Heart left ventricle (tissue), 16 donors: ENCODE results near the gene SHISA3. TPM values are rescaled to one million over a fixed set of nuclear protein-coding genes. Genes with fewer than 3 reads are reported as not detected.
A peak's percentile ranks its signal among the peaks of the same experiment; 100 is the strongest.

Experiments used
- ATAC-seq, 4 donors: fragments of 200-7000 bp; cut with Tn5 transposase; one replicate each; pipeline ENCODE4 v1.9.1; 2020 to 2022; ENCODE audit warnings: moderate library complexity in 4 of 4, mild to moderate bottlenecking in 3 of 4, moderate number of reproducible peaks in 1 of 4
- DNase-seq, 5 donors: peaks; one replicate each; pipeline ENCODE4 v3.0.0-alpha.2; 2020
- H3K27ac ChIP-seq, 12 donors: fragments of 200-600 bp; sonication (generic) in 4 of 12; one replicate each; pipeline versions ENCODE4 v1.5.0 to v1.8.0; 2016 to 2022; ENCODE audit warnings: mild to moderate bottlenecking in 2 of 12
- H3K27me3 ChIP-seq, 9 donors: fragments of 200-600 bp; sonication (generic) in 2 of 9; one replicate each; pipeline versions ENCODE4 v1.5.1 to v1.8.0; 2016 to 2022; ENCODE audit warnings: mild to moderate bottlenecking in 3 of 9
- H3K36me3 ChIP-seq, 9 donors: fragments of 200-600 bp; sonication (generic) in 2 of 9; one replicate each; pipeline versions ENCODE4 v1.5.0 to v1.8.0; 2018 to 2022; ENCODE audit warnings: mild to moderate bottlenecking in 2 of 9
- H3K4me1 ChIP-seq, 12 donors: fragments of 200-600 bp; sonication (generic) in 4 of 12; one replicate each; pipeline versions ENCODE4 v1.5.0 to v1.8.0; 2016 to 2022; ENCODE audit warnings: mild to moderate bottlenecking in 3 of 12
- H3K4me3 ChIP-seq, 12 donors: fragments of 200-600 bp; sonication (generic) in 4 of 12; one replicate each; pipeline versions ENCODE4 v1.5.0 to v1.8.0; 2017 to 2022; ENCODE audit warnings: mild to moderate bottlenecking in 9 of 12, moderate library complexity in 4 of 12
- H3K9me3 ChIP-seq, 12 donors: fragments of 200-600 bp; sonication (generic) in 4 of 12; one replicate each; pipeline versions ENCODE4 v1.5.0 to v1.8.0; 2016 to 2022; ENCODE audit warnings: mild to moderate bottlenecking in 1 of 12
- POLR2A ChIP-seq, 2 donors: fragments of 450-650 bp; IDR thresholded peaks; one replicate each; pipeline ENCODE4 v1.6.1; 2017; ENCODE audit warnings: antibody characterized with exemption in 2 of 2, mild to moderate bottlenecking in 2 of 2, moderate library complexity in 2 of 2
- WGBS, 4 donors: extraction: QIAGEN DNeasy Blood & Tissue Kit in 2 of 4; methylation state at CpG; one replicate each; pipeline versions ENCODE4 v1.1.5 to v1.1.7; 2013 to 2018; 5-methylcytosine and 5-hydroxymethylcytosine counted together
- intact Hi-C, 10 donors: fragments of 100-400 bp; cut with DNase I; formaldehyde crosslinking; loops; one replicate each; pipeline versions ENCODE4 v1.11.1 to v1.14.2; 2022
- long read RNA-seq, 3 donors: library from polyadenylated mRNA; unstranded; transcript quantifications; one replicate each; pipeline ENCODE4 v2.0.0, GENCODE V29; 2020 to 2021
- polyA plus RNA-seq, 2 donors: library from polyadenylated mRNA; stranded (reverse); fragments of 200-250 nt; gene quantifications; one replicate each; pipeline ENCODE4 v1.2.3, GENCODE V29; 2013
- total RNA-seq, 9 donors: library from RNA; depleted of rRNA in 2 of 9; stranded (reverse); fragments of >200 nt in 2 of 9; fragmentation: NEBNext Ultra II Directional in 3 of 9; extraction: Animal tissue kit (Norgen Biotek cat#: 25700) in 3 of 9; gene quantifications; one replicate each; pipeline versions ENCODE4 v1.1.0 to v1.2.4, GENCODE V29; 2016 to 2023
- TF ChIP-seq, protein P1 (sequence below), 12 donors: fragments of 200-600 bp; sonication (generic) in 4 of 12; IDR thresholded peaks; one replicate each; pipeline versions ENCODE4 v1.5.0 to v1.8.0; 2018 to 2022; ENCODE audit warnings: antibody characterized with exemption in 12 of 12, mild to moderate bottlenecking in 5 of 12
- donor health status: ischemic (EF 13 %, LVEDD 7.1; RV severe dilation, severe dysfunction).
- donor health status: healthy with polysubstance abuse.
- donor health status: DM: no; HTN: yes; CAD: no.
- donor health status: DM: no; HTN: no; CAD: no.
- donor health status: ischemic (EF 25% LVEDD 6.9; RV normal size, moderate dysfunction).
- donor health status: ischemic (EF 25% LVEDD 5.7; RV mildly dilated, moderate dysfunction).
- donor health status: healthy.
- donor health status: DM: yes; HTN: yes; CAD: no.
- donor health status: ischemic (EF 35%, LVEDD 5.7; RV mildly dilated, moderate dysfunction).
- donor health status: nonischemic (EF 11% LVEDD 7.7; RV severe dilation, severe dysfunction).
- donor health status: DM: yes; HTN: yes; CAD: no.
- donor health status: PGD.
- donor health status: ischemic (EF 29% LVEDD 5.4; RV normal size, mild dysfunction).
- donor health status: nonischemic (EF 23%, LVEDD 6.1; RV moderate dilation, normal function).

Gene SHISA3
- total RNA-seq (10 to 100 TPM in 2 of 9 donors, 1 to 10 TPM in 7; 1.2 to 16.4 (median 1.8) TPM), polyA plus RNA-seq (1 to 10 TPM; 7.2 to 9.6 TPM)
- long read RNA-seq, donor 1, transcript SHISA3-201 (2 exons, 1,971 nt), result major isoform, 5 of 6 reads
- long read RNA-seq, donor 1, partial matches to known transcripts, result 1 of 6 reads
- long read RNA-seq, donor 1, other reads (novel, unspliced or antisense), result 0 of 6 reads
- long read RNA-seq, donor 2, partial matches to known transcripts, result 0 of 3 reads
- long read RNA-seq, donor 2, other reads (novel, unspliced or antisense), result 0 of 3 reads
- long read RNA-seq, donor 3, partial matches to known transcripts, result 0 of 1 reads
- long read RNA-seq, donor 3, other reads (novel, unspliced or antisense), result 0 of 1 reads

DNA sequence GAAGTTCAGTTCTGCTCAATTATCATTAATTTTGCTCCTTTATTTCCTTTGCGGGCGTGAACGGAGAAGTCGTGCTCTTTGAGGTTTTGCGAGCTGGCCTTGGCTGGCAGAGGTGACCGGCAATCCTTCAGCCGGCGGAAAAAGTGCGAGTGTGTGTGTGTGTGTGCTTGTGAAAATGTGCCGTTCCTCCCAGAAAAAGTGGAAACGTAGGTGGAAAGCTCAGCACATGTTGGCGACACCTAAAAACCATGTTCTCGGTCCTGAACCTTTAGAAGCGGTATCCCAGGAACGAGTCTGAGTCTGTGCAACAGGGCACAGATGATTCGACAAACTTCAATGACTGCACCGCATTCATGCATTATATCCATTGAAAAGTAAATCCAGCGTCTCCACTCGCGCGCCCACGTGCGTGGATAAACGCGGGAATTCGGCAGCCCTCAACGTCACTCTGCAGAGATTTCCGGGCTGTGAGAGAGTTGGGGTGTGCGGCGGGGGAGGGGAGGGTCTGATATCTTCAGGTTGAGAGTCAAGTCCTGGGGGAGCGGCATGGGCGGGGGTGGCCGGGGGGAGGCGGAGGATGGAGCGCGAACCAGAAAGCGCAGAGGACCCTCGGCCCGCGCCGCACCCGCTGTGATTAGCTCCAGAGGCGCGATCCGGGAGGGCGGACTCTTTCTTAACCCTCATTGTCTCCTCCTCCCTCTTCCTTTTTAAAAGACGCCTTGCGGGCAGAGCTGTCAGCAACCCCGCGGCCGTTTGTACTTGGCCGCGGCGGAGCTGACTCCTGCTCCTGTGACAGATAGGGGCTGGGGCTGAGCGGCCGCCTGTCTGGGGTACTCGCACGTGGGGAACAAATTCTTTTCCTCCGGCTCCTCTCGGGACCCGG, at the start of gene SHISA3:
Gene SHISA3 (plus strand): TSS at position 737 of the 883 bp plus-strand sequence. CDS start 569 bp downstream, outside the sequence.
- Histone ChIP-seq H3K27ac (peak within 1 kb of the TSS in 7 of 12 donors; percentile 35 to 66 (median 60)), H3K36me3 (no peaks in the 10 kb centered on the region), H3K4me1 (peaks cover 0 to 34% (median 12%) of the 10 kb centered on the region in 12 donors), H3K4me3 (peak within 1 kb of the TSS; percentile 46 to 73 (median 62)), H3K9me3 (no peaks in the 10 kb centered on the region), H3K27me3 (peaks cover 0 to 76% (median 15%) of the 10 kb centered on the region in 9 donors)
- 8 to 26% (median 11%) methylated on average over 34 to 61 of the region's 61 CpGs for WGBS, 4 donors
- DNase-seq (peak in 2 of 5 donors; percentile 45 to 66), ATAC-seq (peak; percentile 17 to 66 (median 54))
- intact Hi-C loops, result loop anchor here in 2 of 10 donors (10.0 kb wide), 1 partner anchor 112 kb away; no protein-coding TSS in a partner anchor
- no peak for TF ChIP-seq POLR2A (IDR thresholded peaks at IDR 0.05)
- TF ChIP-seq, protein P1, sequence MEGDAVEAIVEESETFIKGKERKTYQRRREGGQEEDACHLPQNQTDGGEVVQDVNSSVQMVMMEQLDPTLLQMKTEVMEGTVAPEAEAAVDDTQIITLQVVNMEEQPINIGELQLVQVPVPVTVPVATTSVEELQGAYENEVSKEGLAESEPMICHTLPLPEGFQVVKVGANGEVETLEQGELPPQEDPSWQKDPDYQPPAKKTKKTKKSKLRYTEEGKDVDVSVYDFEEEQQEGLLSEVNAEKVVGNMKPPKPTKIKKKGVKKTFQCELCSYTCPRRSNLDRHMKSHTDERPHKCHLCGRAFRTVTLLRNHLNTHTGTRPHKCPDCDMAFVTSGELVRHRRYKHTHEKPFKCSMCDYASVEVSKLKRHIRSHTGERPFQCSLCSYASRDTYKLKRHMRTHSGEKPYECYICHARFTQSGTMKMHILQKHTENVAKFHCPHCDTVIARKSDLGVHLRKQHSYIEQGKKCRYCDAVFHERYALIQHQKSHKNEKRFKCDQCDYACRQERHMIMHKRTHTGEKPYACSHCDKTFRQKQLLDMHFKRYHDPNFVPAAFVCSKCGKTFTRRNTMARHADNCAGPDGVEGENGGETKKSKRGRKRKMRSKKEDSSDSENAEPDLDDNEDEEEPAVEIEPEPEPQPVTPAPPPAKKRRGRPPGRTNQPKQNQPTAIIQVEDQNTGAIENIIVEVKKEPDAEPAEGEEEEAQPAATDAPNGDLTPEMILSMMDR (IDR thresholded peaks at IDR 0.05), result no peak

DNA sequence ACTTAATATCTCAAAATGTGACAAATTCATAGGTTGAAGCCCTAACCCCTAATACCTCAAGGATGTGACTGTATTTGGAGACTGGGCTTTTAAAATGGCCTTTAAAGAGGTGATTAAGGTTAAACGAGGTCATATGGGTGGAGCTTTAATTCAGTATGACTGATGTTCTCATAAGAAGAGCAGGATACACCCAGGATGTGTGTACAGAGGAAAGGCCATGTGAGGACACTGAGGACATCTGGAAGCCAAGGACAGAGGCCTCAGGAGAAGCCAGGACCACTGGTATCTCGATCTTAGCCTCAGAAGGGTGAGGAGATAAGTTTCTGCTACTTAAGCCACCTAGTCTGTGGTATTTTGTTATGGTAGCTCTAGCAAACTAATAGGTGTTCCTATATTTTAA, 49.0 kb upstream of the SHISA3 start:
- Histone ChIP-seq H3K27me3 (no peaks in the 10 kb centered on the region), H3K4me1 (peaks cover 0 to 6% (median 2%) of the 10 kb centered on the region in 12 donors), H3K9me3 (no peaks in the 10 kb centered on the region), H3K36me3 (no peaks in the 10 kb centered on the region), H3K27ac (peak overlapping the region in 3 of 12 donors; percentile 13 to 56 (median 47)), H3K4me3 (no peak overlapping the region)
- DNase-seq (no peak), ATAC-seq (peak; percentile 55 to 85 (median 82))
- intact Hi-C loops, result no loop called here
- WGBS, 4 donors, result 30 to 64% (median 50%) methylated on average over 2 of the region's 2 CpGs
- TF ChIP-seq POLR2A (IDR thresholded peaks at IDR 0.05), result no peak
- TF ChIP-seq, protein P1 (IDR thresholded peaks at IDR 0.05), result no peak

DNA sequence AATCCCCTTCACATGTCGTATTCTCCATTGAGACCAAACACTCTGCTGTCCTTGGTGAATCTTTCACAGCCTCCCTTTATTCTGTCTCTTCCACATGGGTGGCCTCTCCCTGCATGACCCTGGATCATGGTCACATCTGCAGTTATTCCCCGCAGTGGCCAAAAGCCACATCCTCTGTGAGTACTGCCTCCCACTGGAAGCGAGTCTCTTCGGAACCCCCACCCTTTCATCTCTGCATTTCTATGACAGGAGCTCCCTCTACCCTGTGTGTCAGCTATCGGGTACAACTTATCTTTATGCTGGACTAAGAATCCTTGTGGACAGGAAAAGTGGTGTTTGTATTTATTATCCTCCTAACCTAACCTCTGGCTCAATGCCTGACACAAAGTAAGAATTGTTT, 48.6 kb upstream of the SHISA3 start:
- H3K9me3 ChIP-seq, result no peaks in the 10 kb centered on the region
- ATAC-seq (peak; percentile 35 to 75 (median 56)), DNase-seq (no peak)
- H3K4me1 ChIP-seq, result peaks cover 0 to 6% (median 2%) of the 10 kb centered on the region in 12 donors
- no peak for TF ChIP-seq POLR2A (IDR thresholded peaks at IDR 0.05)
- TF ChIP-seq, protein P1 (IDR thresholded peaks at IDR 0.05), result no peak
- H3K27ac ChIP-seq, result peak overlapping the region in 3 of 12 donors; percentile 13 to 56 (median 47)
- H3K27me3 ChIP-seq, result no peaks in the 10 kb centered on the region
- intact Hi-C loops, result no loop called here
- H3K4me3 ChIP-seq, result no peak overlapping the region
- 61 to 74% (median 69%) methylated on average over 5 of the region's 5 CpGs for WGBS, 4 donors
- H3K36me3 ChIP-seq, result no peaks in the 10 kb centered on the region
